GM18526 (cell line): ENCODE results near the gene FZR1.

Experiments
- POLR2A ChIP-seq: IDR thresholded peaks from 3 replicates; pipeline ENCODE4 v1.6.1; 2011; ENCODE audit not compliant: insufficient read length; ENCODE audit errors: extremely low read depth

FZR1 gene

GRCh38 chr19:3573858-3574637, 67.9 kb downstream of the FZR1 start:
- TF ChIP-seq POLR2A = no peak

- no peak for TF ChIP-seq POLR2A
Observed at GRCh38 chr19:3575260-3575741, 69.2 kb downstream of the FZR1 start.

- TF ChIP-seq POLR2A = no peak
Observed at GRCh38 chr19:3575949-3576673, 70.0 kb downstream of the FZR1 start.

GRCh38 chr19:3576696-3577443, 70.8 kb downstream of the FZR1 start:
- TF ChIP-seq POLR2A = no peak

GRCh38 chr19:3577723-3578344, 71.7 kb downstream of the FZR1 start:
- TF ChIP-seq POLR2A = no peak

- TF ChIP-seq POLR2A = no peak
Observed at GRCh38 chr19:3578390-3578789, 72.3 kb downstream of the FZR1 start.

- no peak for TF ChIP-seq POLR2A
Observed at GRCh38 chr19:3580156-3580934, 74.2 kb downstream of the FZR1 start.

GRCh38 chr19:3585301-3586126, 79.4 kb downstream of the FZR1 start, which contains the start of gene GIPC3:
Gene GIPC3, plus strand, starts transcription at chr19:3585478. Its CDS starts 120 bp downstream, at chr19:3585598.
- TF ChIP-seq POLR2A = no peak

GRCh38 chr19:3586127-3586626, 80.1 kb downstream of the FZR1 start:
- TF ChIP-seq POLR2A = no peak

- TF ChIP-seq POLR2A = no peak
Observed at GRCh38 chr19:3586707-3587346, 80.7 kb downstream of the FZR1 start.
